SK-N-SH treated with all-trans-retinoic acid at 6 μM for 48 hours (cell line): ENCODE data around the gene ST3GAL5.

Experiments used
- ATAC-seq: fragments of 200-7000 bp; cut with Tn5 transposase; 3 replicates; pipeline ENCODE4 v1.9.1; 2020; ENCODE audit warnings: mild to moderate bottlenecking, moderate library complexity
- ARNTL ChIP-seq: fragments of 450-650 bp; formaldehyde crosslinking; IDR thresholded peaks from 2 replicates; pipeline ENCODE4 v1.5.0; 2020; ENCODE audit warnings: low read depth, mild to moderate bottlenecking, moderate library complexity, borderline replicate concordance
- BACH2 ChIP-seq: fragments of 250-450 bp; sonication (Bioruptor Pico); IDR thresholded peaks from 2 replicates; pipeline ENCODE4 v1.9.0; 2021; ENCODE audit warnings: mild to moderate bottlenecking, borderline replicate concordance
- CSDC2 ChIP-seq: fragments of 250-450 bp; sonication (Bioruptor Pico); IDR thresholded peaks from 2 replicates; pipeline ENCODE4 v1.5.0; 2020; ENCODE audit warnings: mild to moderate bottlenecking, moderate library complexity
- ESRRG ChIP-seq: fragments of 250-450 bp; sonication (Bioruptor Pico); IDR thresholded peaks from 2 replicates; pipeline ENCODE4 v1.6.1; 2021; ENCODE audit warnings: mild to moderate bottlenecking
- ISL1 ChIP-seq: fragments of 250-450 bp; sonication (Bioruptor Pico); IDR thresholded peaks from 2 replicates; pipeline ENCODE4 v2.1.2; 2022; ENCODE audit warnings: mild to moderate bottlenecking, moderate library complexity
- OSR1 ChIP-seq: fragments of 250-450 bp; sonication (Bioruptor Pico); IDR thresholded peaks from 2 replicates; pipeline ENCODE4 v1.8.0; 2022; ENCODE audit warnings: moderate library complexity, mild to moderate bottlenecking, inconsistent platforms
- PPARA ChIP-seq: fragments of 250-450 bp; sonication (Bioruptor Pico); IDR thresholded peaks from 2 replicates; pipeline ENCODE4 v1.5.0; 2020; ENCODE audit warnings: mild to moderate bottlenecking, borderline replicate concordance
- RARB ChIP-seq: fragments of 250-450 bp; sonication (Bioruptor Pico); IDR thresholded peaks from 2 replicates; pipeline ENCODE4 v1.8.0; 2021; ENCODE audit warnings: mild to moderate bottlenecking, moderate library complexity
- SNAI2 ChIP-seq: fragments of 250-450 bp; sonication (Bioruptor Pico); IDR thresholded peaks from 2 replicates; pipeline ENCODE4 v1.5.0; 2020; ENCODE audit warnings: mild to moderate bottlenecking, moderate library complexity
- TCF4 ChIP-seq: fragments of 250-450 bp; sonication (Bioruptor Pico); IDR thresholded peaks from 2 replicates; pipeline ENCODE4 v1.8.0; 2021; ENCODE audit warnings: mild to moderate bottlenecking, moderate library complexity, borderline replicate concordance
- TOX ChIP-seq: fragments of 250-450 bp; sonication (Bioruptor Pico); IDR thresholded peaks from 2 replicates; pipeline ENCODE4 v1.8.0; 2021; ENCODE audit warnings: mild to moderate bottlenecking, moderate library complexity, borderline replicate concordance
- ZC3H10 ChIP-seq: fragments of 250-450 bp; sonication (Bioruptor Pico); IDR thresholded peaks from 2 replicates; pipeline ENCODE4 v1.5.1; 2021; ENCODE audit warnings: mild to moderate bottlenecking, moderate library complexity
- ZFP3 ChIP-seq: fragments of 250-450 bp; sonication (Bioruptor Pico); IDR thresholded peaks from 2 replicates; pipeline ENCODE4 v1.5.0; 2020; ENCODE audit warnings: mild to moderate bottlenecking, moderate library complexity
- ZFP30 ChIP-seq: fragments of 450-650 bp; formaldehyde crosslinking; IDR thresholded peaks from 2 replicates; pipeline ENCODE4 v1.5.0; 2022; ENCODE audit warnings: mild to moderate bottlenecking, moderate library complexity
- ZNF565 ChIP-seq: fragments of 450-650 bp; formaldehyde crosslinking; conservative IDR thresholded peaks from 2 replicates; pipeline ENCODE4 v1.5.0; 2020; ENCODE audit warnings: low read depth, mild to moderate bottlenecking, moderate library complexity
- ZNF70 ChIP-seq: fragments of 450-650 bp; formaldehyde crosslinking; IDR thresholded peaks from 2 replicates; pipeline ENCODE4 v1.5.0; 2020; ENCODE audit warnings: mild to moderate bottlenecking, moderate library complexity
- ZNF8 ChIP-seq: fragments of 450-650 bp; formaldehyde crosslinking; IDR thresholded peaks from 2 replicates; pipeline ENCODE4 v1.5.0; 2020; ENCODE audit warnings: mild to moderate bottlenecking, moderate library complexity
- TF ChIP-seq, protein P1 (sequence below): fragments of 250-450 bp; sonication (Bioruptor Pico); IDR thresholded peaks from 2 replicates; pipeline ENCODE4 v1.5.0; 2020; ENCODE audit warnings: mild to moderate bottlenecking, moderate library complexity
- TF ChIP-seq, protein P2 (sequence below): fragments of 250-450 bp; sonication (Bioruptor Pico); IDR thresholded peaks from 2 replicates; pipeline ENCODE4 v1.8.0; 2020; ENCODE audit warnings: mild to moderate bottlenecking, moderate library complexity, borderline replicate concordance
- TF ChIP-seq, protein P3 (sequence below): fragments of 250-450 bp; sonication (Bioruptor Pico); IDR thresholded peaks from 2 replicates; pipeline ENCODE4 v1.5.1; 2021; ENCODE audit warnings: mild to moderate bottlenecking, moderate library complexity
- TF ChIP-seq, protein P4 (sequence below): fragments of 250-450 bp; sonication (Bioruptor Pico); IDR thresholded peaks from 2 replicates; pipeline ENCODE4 v1.5.1; 2020; ENCODE audit warnings: low read depth, mild to moderate bottlenecking, moderate library complexity
- TF ChIP-seq, protein P5 (sequence below): fragments of 250-450 bp; sonication (Bioruptor Pico); IDR thresholded peaks from 2 replicates; pipeline ENCODE4 v1.8.0; 2021; ENCODE audit warnings: low read depth, mild to moderate bottlenecking, moderate library complexity, borderline replicate concordance

The ST3GAL5 gene

DNA sequence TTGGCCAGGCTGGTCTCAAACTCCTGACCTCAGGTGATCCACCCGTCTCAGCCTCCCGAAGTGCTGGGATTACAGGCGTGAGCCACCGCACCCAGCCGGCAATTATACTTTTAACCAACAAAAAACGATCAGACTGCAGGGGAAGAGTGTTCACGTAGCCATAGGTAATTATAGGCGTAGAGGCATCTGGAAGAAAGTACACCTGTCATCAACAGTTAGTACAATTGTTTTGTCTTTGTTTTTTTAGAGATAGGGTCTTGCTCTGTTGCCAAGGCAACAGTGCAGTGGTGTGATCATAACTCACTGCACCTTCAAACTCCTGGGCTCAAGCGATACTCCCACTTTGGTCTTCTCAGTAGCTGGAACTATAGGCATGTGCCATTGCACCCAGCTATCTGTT is 20.0 kb downstream of the ST3GAL5 start:
- ATAC-seq = no peak
- TF ChIP-seq BACH2 (CRISPR knock-in tag) = no peak
- TF ChIP-seq ZNF8 (CRISPR knock-in tag) = no peak
- TF ChIP-seq ISL1 (CRISPR knock-in tag) = no peak
- no peak for TF ChIP-seq ZNF70 (CRISPR knock-in tag)
- no peak for TF ChIP-seq OSR1 (CRISPR knock-in tag)
- TF ChIP-seq TOX = no peak
- TF ChIP-seq ZNF565 (CRISPR knock-in tag) = no peak
- TF ChIP-seq, protein P1, sequence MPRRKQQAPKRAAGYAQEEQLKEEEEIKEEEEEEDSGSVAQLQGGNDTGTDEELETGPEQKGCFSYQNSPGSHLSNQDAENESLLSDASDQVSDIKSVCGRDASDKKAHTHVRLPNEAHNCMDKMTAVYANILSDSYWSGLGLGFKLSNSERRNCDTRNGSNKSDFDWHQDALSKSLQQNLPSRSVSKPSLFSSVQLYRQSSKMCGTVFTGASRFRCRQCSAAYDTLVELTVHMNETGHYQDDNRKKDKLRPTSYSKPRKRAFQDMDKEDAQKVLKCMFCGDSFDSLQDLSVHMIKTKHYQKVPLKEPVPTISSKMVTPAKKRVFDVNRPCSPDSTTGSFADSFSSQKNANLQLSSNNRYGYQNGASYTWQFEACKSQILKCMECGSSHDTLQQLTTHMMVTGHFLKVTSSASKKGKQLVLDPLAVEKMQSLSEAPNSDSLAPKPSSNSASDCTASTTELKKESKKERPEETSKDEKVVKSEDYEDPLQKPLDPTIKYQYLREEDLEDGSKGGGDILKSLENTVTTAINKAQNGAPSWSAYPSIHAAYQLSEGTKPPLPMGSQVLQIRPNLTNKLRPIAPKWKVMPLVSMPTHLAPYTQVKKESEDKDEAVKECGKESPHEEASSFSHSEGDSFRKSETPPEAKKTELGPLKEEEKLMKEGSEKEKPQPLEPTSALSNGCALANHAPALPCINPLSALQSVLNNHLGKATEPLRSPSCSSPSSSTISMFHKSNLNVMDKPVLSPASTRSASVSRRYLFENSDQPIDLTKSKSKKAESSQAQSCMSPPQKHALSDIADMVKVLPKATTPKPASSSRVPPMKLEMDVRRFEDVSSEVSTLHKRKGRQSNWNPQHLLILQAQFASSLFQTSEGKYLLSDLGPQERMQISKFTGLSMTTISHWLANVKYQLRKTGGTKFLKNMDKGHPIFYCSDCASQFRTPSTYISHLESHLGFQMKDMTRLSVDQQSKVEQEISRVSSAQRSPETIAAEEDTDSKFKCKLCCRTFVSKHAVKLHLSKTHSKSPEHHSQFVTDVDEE (CRISPR knock-in tag) = no peak

DNA sequence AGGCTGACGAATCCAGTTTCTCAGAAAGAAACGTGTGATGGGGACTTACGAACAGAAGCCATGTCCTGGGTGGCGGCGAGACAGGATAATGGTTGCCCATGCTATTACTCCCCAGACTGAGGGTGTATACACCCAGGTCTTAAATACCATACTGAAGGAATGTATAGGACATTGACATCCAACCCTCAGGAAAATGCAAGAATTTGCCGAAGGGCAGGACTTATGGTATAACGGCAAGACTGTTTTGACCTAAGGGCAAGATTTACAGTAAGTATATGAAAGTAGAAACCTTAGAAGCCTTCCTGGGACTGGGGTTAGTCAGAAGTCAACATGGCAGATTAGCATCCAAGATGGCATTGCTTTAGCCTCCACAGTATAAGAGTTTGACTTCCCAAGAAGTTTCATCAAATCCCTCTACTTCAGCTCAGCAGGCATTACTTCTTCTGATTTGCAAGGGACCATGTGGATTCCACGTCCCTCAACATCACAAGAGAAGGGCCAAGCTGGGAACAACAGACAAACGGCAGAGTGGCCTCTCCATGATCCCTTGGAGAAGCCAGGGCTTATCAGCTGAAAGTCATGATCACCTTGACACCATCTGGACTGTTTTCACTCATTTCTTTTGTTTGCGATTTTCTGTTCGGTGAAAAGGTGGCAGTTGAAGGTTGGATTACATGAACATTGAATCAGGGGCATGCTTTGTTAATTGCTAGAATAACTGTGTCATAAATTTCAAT is 21.1 kb downstream of the ST3GAL5 start:
- ATAC-seq = no peak
- no peak for TF ChIP-seq PPARA (CRISPR knock-in tag)
- no peak for TF ChIP-seq ZC3H10
- TF ChIP-seq ZNF8 (CRISPR knock-in tag) = no peak
- TF ChIP-seq ARNTL (CRISPR knock-in tag) = no peak
- TF ChIP-seq, protein P1 (CRISPR knock-in tag) = no peak
- TF ChIP-seq ZFP3 (CRISPR knock-in tag) = no peak
- TF ChIP-seq, protein P2, sequence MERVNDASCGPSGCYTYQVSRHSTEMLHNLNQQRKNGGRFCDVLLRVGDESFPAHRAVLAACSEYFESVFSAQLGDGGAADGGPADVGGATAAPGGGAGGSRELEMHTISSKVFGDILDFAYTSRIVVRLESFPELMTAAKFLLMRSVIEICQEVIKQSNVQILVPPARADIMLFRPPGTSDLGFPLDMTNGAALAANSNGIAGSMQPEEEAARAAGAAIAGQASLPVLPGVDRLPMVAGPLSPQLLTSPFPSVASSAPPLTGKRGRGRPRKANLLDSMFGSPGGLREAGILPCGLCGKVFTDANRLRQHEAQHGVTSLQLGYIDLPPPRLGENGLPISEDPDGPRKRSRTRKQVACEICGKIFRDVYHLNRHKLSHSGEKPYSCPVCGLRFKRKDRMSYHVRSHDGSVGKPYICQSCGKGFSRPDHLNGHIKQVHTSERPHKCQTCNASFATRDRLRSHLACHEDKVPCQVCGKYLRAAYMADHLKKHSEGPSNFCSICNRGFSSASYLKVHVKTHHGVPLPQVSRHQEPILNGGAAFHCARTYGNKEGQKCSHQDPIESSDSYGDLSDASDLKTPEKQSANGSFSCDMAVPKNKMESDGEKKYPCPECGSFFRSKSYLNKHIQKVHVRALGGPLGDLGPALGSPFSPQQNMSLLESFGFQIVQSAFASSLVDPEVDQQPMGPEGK = no peak
- no peak for TF ChIP-seq SNAI2
- no peak for TF ChIP-seq BACH2 (CRISPR knock-in tag)
- no peak for TF ChIP-seq RARB (CRISPR knock-in tag)
- TF ChIP-seq ESRRG (CRISPR knock-in tag) = no peak

DNA sequence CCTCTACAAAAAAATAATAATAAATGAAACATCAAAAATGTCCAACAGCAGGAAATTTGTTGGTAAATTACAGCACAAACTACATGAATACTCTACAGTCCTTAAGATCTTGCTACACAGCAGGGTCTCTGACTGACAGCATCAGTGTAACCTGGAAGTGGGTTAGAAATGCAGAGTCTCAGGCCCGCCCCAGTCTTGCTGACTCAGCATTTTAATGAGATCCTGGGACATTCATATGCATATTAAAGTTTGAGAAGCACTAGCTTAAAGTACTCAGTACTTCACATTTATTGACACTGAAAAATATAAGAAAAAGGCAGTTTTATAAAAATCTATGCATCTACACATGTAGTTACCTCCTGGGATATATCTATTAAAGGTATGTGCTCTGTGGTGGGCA is 21.7 kb downstream of the ST3GAL5 start:
- no peak for ATAC-seq
- TF ChIP-seq, protein P3, sequence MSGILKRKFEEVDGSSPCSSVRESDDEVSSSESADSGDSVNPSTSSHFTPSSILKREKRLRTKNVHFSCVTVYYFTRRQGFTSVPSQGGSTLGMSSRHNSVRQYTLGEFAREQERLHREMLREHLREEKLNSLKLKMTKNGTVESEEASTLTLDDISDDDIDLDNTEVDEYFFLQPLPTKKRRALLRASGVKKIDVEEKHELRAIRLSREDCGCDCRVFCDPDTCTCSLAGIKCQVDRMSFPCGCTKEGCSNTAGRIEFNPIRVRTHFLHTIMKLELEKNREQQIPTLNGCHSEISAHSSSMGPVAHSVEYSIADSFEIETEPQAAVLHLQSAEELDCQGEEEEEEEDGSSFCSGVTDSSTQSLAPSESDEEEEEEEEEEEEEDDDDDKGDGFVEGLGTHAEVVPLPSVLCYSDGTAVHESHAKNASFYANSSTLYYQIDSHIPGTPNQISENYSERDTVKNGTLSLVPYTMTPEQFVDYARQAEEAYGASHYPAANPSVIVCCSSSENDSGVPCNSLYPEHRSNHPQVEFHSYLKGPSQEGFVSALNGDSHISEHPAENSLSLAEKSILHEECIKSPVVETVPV (CRISPR knock-in tag) = no peak
- TF ChIP-seq BACH2 (CRISPR knock-in tag) (no peak), ZNF8 (CRISPR knock-in tag) (no peak), TCF4 (CRISPR knock-in tag) (no peak), ZFP3 (CRISPR knock-in tag) (no peak), ZFP30 (no peak), TOX (no peak), RARB (CRISPR knock-in tag) (no peak), ZNF70 (CRISPR knock-in tag) (no peak), CSDC2 (no peak), SNAI2 (no peak), ZNF565 (CRISPR knock-in tag) (no peak)
- TF ChIP-seq, protein P4, sequence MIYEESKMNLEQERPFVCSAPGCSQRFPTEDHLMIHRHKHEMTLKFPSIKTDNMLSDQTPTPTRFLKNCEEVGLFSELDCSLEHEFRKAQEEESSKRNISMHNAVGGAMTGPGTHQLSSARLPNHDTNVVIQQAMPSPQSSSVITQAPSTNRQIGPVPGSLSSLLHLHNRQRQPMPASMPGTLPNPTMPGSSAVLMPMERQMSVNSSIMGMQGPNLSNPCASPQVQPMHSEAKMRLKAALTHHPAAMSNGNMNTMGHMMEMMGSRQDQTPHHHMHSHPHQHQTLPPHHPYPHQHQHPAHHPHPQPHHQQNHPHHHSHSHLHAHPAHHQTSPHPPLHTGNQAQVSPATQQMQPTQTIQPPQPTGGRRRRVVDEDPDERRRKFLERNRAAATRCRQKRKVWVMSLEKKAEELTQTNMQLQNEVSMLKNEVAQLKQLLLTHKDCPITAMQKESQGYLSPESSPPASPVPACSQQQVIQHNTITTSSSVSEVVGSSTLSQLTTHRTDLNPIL (CRISPR knock-in tag) = no peak
- TF ChIP-seq, protein P2 = no peak
- TF ChIP-seq, protein P5, sequence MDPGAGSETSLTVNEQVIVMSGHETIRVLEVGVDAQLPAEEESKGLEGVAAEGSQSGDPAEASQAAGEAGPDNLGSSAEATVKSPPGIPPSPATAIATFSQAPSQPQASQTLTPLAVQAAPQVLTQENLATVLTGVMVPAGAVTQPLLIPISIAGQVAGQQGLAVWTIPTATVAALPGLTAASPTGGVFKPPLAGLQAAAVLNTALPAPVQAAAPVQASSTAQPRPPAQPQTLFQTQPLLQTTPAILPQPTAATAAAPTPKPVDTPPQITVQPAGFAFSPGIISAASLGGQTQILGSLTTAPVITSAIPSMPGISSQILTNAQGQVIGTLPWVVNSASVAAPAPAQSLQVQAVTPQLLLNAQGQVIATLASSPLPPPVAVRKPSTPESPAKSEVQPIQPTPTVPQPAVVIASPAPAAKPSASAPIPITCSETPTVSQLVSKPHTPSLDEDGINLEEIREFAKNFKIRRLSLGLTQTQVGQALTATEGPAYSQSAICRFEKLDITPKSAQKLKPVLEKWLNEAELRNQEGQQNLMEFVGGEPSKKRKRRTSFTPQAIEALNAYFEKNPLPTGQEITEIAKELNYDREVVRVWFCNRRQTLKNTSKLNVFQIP (CRISPR knock-in tag) = no peak
